ENCODE measurements around the gene JAGN1.

DNA sequence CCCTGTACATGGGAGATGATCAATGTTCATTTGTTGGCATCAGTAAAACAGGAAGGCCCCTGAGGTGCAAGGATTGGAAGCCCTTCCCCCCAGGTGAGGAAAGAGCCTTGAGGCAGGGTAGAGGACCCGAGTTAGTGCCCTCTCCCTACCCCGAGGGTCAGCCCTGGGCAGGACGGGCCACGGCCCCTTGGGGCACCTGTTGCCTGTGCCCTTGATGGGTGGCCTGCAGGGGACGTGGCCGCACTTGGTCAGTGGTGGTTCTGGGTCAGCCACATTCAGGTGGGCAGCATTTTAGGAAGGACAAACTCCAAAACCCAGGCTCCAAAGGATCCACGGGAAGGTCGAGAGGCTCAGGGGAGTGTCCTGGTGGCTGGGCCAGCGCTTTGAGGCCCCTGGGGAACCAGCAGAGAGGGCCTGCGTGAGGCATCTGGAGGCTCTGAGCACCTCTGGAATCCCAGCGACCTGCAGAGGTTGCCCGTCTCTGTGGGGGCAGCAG, 30.8 kb upstream of the JAGN1 start:
- TF ChIP-seq, protein P1, sequence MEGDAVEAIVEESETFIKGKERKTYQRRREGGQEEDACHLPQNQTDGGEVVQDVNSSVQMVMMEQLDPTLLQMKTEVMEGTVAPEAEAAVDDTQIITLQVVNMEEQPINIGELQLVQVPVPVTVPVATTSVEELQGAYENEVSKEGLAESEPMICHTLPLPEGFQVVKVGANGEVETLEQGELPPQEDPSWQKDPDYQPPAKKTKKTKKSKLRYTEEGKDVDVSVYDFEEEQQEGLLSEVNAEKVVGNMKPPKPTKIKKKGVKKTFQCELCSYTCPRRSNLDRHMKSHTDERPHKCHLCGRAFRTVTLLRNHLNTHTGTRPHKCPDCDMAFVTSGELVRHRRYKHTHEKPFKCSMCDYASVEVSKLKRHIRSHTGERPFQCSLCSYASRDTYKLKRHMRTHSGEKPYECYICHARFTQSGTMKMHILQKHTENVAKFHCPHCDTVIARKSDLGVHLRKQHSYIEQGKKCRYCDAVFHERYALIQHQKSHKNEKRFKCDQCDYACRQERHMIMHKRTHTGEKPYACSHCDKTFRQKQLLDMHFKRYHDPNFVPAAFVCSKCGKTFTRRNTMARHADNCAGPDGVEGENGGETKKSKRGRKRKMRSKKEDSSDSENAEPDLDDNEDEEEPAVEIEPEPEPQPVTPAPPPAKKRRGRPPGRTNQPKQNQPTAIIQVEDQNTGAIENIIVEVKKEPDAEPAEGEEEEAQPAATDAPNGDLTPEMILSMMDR (IDR thresholded peaks at IDR 0.05), result no peak
- TF ChIP-seq POLR2A (IDR thresholded peaks at IDR 0.05) (no peak), EP300 (IDR thresholded peaks at IDR 0.05) (no peak), POLR2AphosphoS5 (IDR thresholded peaks at IDR 0.05) (no peak)
